IMR-90 (cell line): Measurements from ENCODE around the gene CNNM2. TPM values are rescaled to one million over a fixed set of nuclear protein-coding genes. Genes with fewer than 3 reads are reported as not detected.

Source experiments
- ATAC-seq: fragments of 200-7000 bp; cut with Tn5 transposase; 2 replicates; pipeline ENCODE4 v1.9.1; 2020; ENCODE audit warnings: low read depth, mild to moderate bottlenecking, moderate library complexity
- BruUV-seq: library from RNA; stranded (reverse); fragments of 400-500 nt; replicated peaks from 2 replicates; lab custom pipeline; 2021; lab: Mats Ljungman, UMichigan
- CTCF ChIA-PET: fragments of 300-600 bp; formaldehyde crosslinking; extraction: SDS; loops from one replicate; lab custom pipeline; 2021; ENCODE audit warnings: antibody characterized with exemption; lab: Yijun Ruan, JAX
- POLR2A ChIA-PET: fragments of 300-600 bp; sonication (Branson Sonifier 250); formaldehyde crosslinking; loops from one replicate; lab custom pipeline; 2022; ENCODE audit warnings: antibody characterized with exemption; ENCODE audit not compliant: unreplicated experiment; lab: Charles Lee
- DNase-seq: peaks from one replicate; pipeline ENCODE4 v3.0.0; 2013
- H2AFZ ChIP-seq: replicated peaks from 2 replicates; pipeline ENCODE3; 2013; ENCODE audit warnings: low read length, mild to moderate bottlenecking; ENCODE audit not compliant: poor library complexity
- H2AK5ac ChIP-seq: 2 replicates; pipeline ENCODE4 v1.6.1; 2013; ENCODE audit warnings: low read depth, low read length, inconsistent platforms
- H2AK9ac ChIP-seq: replicated peaks from 2 replicates; pipeline ENCODE3; 2013; ENCODE audit warnings: mild to moderate bottlenecking, low read depth, low read length, moderate library complexity; ENCODE audit not compliant: poor library complexity
- H2BK120ac ChIP-seq: 2 replicates; pipeline ENCODE4 v1.6.1; 2013; ENCODE audit warnings: low read depth, low read length, inconsistent platforms
- H2BK15ac ChIP-seq: 3 replicates; pipeline ENCODE4 v1.6.1; 2013; ENCODE audit warnings: low read depth, low read length, inconsistent platforms
- H2BK20ac ChIP-seq: 2 replicates; pipeline ENCODE4 v1.6.1; 2013; ENCODE audit warnings: low read depth, mild to moderate bottlenecking, inconsistent platforms, low read length, moderate library complexity
- H2BK5ac ChIP-seq: 2 replicates; pipeline ENCODE4 v1.6.1; 2013; ENCODE audit warnings: mild to moderate bottlenecking, low read depth, low read length, inconsistent platforms; ENCODE audit not compliant: poor library complexity, severe bottlenecking
- H3K14ac ChIP-seq: replicated peaks from 2 replicates; pipeline ENCODE4 v1.6.1; 2013; ENCODE audit warnings: low read depth, low read length, inconsistent platforms
- H3K18ac ChIP-seq: 2 replicates; pipeline ENCODE4 v1.6.1; 2013; ENCODE audit warnings: low read depth, low read length, control low read depth
- H3K23ac ChIP-seq: 2 replicates; pipeline ENCODE4 v1.6.1; 2013; ENCODE audit warnings: low read depth, low read length, inconsistent platforms
- H3K27ac ChIP-seq: 2 replicates; pipeline ENCODE4 v1.5.1; 2013; ENCODE audit warnings: mild to moderate bottlenecking, control low read depth, low read length; ENCODE audit not compliant: insufficient read depth
- H3K27me3 ChIP-seq: 2 replicates; pipeline ENCODE4 v1.6.1; 2013; ENCODE audit warnings: low read length; ENCODE audit not compliant: control insufficient read depth, insufficient read depth
- H3K36me3 ChIP-seq: 2 replicates; pipeline ENCODE4 v1.6.1; 2013; ENCODE audit warnings: low read length, mixed read lengths; ENCODE audit not compliant: control insufficient read depth, insufficient read depth
- H3K4ac ChIP-seq: 2 replicates; pipeline ENCODE4 v1.6.1; 2013; ENCODE audit warnings: low read depth, low read length, inconsistent platforms
- H3K4me1 ChIP-seq: 2 replicates; pipeline ENCODE4 v1.6.1; 2013; ENCODE audit warnings: low read length, mixed read lengths; ENCODE audit not compliant: control insufficient read depth, insufficient read depth
- H3K4me2 ChIP-seq: 2 replicates; pipeline ENCODE4 v1.6.1; 2013; ENCODE audit warnings: low read depth, mild to moderate bottlenecking, control low read depth, low read length, moderate library complexity
- H3K4me3 ChIP-seq: 2 replicates; pipeline ENCODE4 v1.5.1; 2013; ENCODE audit warnings: low read depth, mild to moderate bottlenecking, control low read depth, low read length, moderate library complexity; ENCODE audit not compliant: insufficient read depth
- H3K56ac ChIP-seq: 2 replicates; pipeline ENCODE4 v1.6.1; 2013; ENCODE audit warnings: low read length, inconsistent platforms; ENCODE audit not compliant: insufficient read depth; ENCODE audit errors: extremely low read depth
- H3K79me1 ChIP-seq, 2 experiments: 2 replicates each; pipeline ENCODE4 v1.6.1; 2013; ENCODE audit warnings: low read length in 2 of 2, inconsistent platforms in 1 of 2, low read depth in 1 of 2
- H3K9ac ChIP-seq: 2 replicates; pipeline ENCODE4 v1.6.1; 2013; ENCODE audit warnings: low read depth, low read length, control low read depth
- H3K9me1 ChIP-seq: 2 replicates; pipeline ENCODE4 v1.6.1; 2013; ENCODE audit warnings: low read length, inconsistent platforms; ENCODE audit not compliant: insufficient read depth
- H3K9me3 ChIP-seq: 2 replicates; pipeline ENCODE4 v1.6.1; 2013; ENCODE audit warnings: low read length; ENCODE audit not compliant: control insufficient read depth, insufficient read depth
- H4K20me1 ChIP-seq: 2 replicates; pipeline ENCODE4 v1.6.1; 2013; ENCODE audit warnings: low read length, inconsistent platforms; ENCODE audit not compliant: insufficient read depth
- H4K5ac ChIP-seq: 2 replicates; pipeline ENCODE4 v1.6.1; 2013; ENCODE audit warnings: mild to moderate bottlenecking, low read depth, low read length, control low read depth
- H4K8ac ChIP-seq, 2 experiments: 2 replicates each; pipeline ENCODE4 v1.6.1; 2013; ENCODE audit warnings: low read depth in 2 of 2, low read length in 2 of 2, control low read depth in 1 of 2, inconsistent platforms in 1 of 2
- H4K91ac ChIP-seq: 2 replicates; pipeline ENCODE4 v1.6.1; 2013; ENCODE audit warnings: low read depth, low read length, inconsistent platforms; ENCODE audit not compliant: insufficient read depth
- BHLHE40 ChIP-seq: fragments of 150-350 bp; IDR thresholded peaks from 2 replicates; pipeline ENCODE4 v1.6.1; 2016; ENCODE audit warnings: mild to moderate bottlenecking, low read depth, low read length
- CEBPB ChIP-seq: IDR thresholded peaks from 2 replicates; pipeline ENCODE4 v1.6.1; 2012; ENCODE audit warnings: low read depth, low read length, improper control_type of control experiment
- CHD1 ChIP-seq: IDR thresholded peaks from 2 replicates; pipeline ENCODE4 v1.6.1; 2012; ENCODE audit warnings: low read depth, low read length, improper control_type of control experiment
- CTCF ChIP-seq: conservative IDR thresholded peaks from 2 replicates; pipeline ENCODE4 v1.5.1; 2012; ENCODE audit warnings: mild to moderate bottlenecking, low read depth, low read length, improper control_type of control experiment
- ELK1 ChIP-seq: fragments of 150-350 bp; IDR thresholded peaks from 2 replicates; pipeline ENCODE4 v1.6.1; 2016; ENCODE audit warnings: low read depth, mild to moderate bottlenecking, low read length, moderate library complexity, borderline replicate concordance
- FOS ChIP-seq: fragments of 150-350 bp; IDR thresholded peaks from 2 replicates; pipeline ENCODE4 v1.6.1; 2016; ENCODE audit warnings: low read depth, low read length
- MAFK ChIP-seq: IDR thresholded peaks from 2 replicates; pipeline ENCODE4 v1.6.1; 2012; ENCODE audit warnings: low read depth, low read length, improper control_type of control experiment
- MAZ ChIP-seq: IDR thresholded peaks from 2 replicates; pipeline ENCODE4 v1.6.1; 2012; ENCODE audit warnings: low read depth, mild to moderate bottlenecking, low read length, improper control_type of control experiment, moderate library complexity, borderline replicate concordance
- NFE2L2 ChIP-seq: fragments of 150-350 bp; IDR thresholded peaks from 2 replicates; pipeline ENCODE4 v1.6.1; 2016; ENCODE audit warnings: low read depth, mild to moderate bottlenecking, low read length
- POLR2A ChIP-seq: IDR thresholded peaks from 2 replicates; pipeline ENCODE4 v1.6.1; 2012; ENCODE audit warnings: mild to moderate bottlenecking, low read depth, low read length
- RAD21 ChIP-seq: IDR thresholded peaks from 2 replicates; pipeline ENCODE4 v1.6.1; 2012; ENCODE audit warnings: low read length, improper control_type of control experiment
- RFX5 ChIP-seq: IDR thresholded peaks from 2 replicates; pipeline ENCODE4 v1.8.0; 2012; ENCODE audit warnings: low read depth, mild to moderate bottlenecking, low read length, moderate library complexity
- SMC3 ChIP-seq: fragments of 150-350 bp; IDR thresholded peaks from 2 replicates; pipeline ENCODE4 v1.6.1; 2016; ENCODE audit warnings: low read depth, mild to moderate bottlenecking, antibody characterized with exemption, low read length, moderate library complexity
- USF2 ChIP-seq: fragments of 150-350 bp; IDR thresholded peaks from 2 replicates; pipeline ENCODE4 v1.6.1; 2017; ENCODE audit warnings: mild to moderate bottlenecking, antibody characterized with exemption, low read length, low read depth
- WGBS, 2 experiments: methylation state at CpG; one replicate each; pipeline versions ENCODE4 v1.1.5 to v1.1.7; 2013; ENCODE audit warnings: missing lambda C conversion rate in 2 of 2; ENCODE audit not compliant: insufficient read length in 1 of 2; ENCODE audit errors: extremely low coverage in 2 of 2; 5-methylcytosine and 5-hydroxymethylcytosine counted together
- dilution Hi-C: fragments of 300-500 bp; cut with HindIII; formaldehyde crosslinking; loops from one replicate; pipeline ENCODE4 v1.14.3; 2018; ENCODE audit warnings: low sequenced_read_pairs; ENCODE audit not compliant: unreplicated experiment
- in situ Hi-C: fragments of 300-500 bp; cut with MboI; formaldehyde crosslinking; loops from 3 replicates; pipeline ENCODE4 v1.14.3; 2019; ENCODE audit warnings: low sequenced_read_pairs, inconsistent platforms, mixed read lengths
- intact Hi-C: fragments of 100-400 bp; cut with micrococcal nuclease; formaldehyde crosslinking; loops from 2 replicates; pipeline ENCODE4 v1.10.0; 2022
- polyA plus RNA-seq, 3 experiments: library from polyadenylated mRNA; depleted of rRNA; stranded (reverse); fragments of >200 nt; gene quantifications; 2 replicates each; pipeline ENCODE4 v1.2.3, GENCODE V29; 2012; ENCODE audit warnings: low replicate concordance in 1 of 3
- total RNA-seq: library from RNA; depleted of rRNA; stranded (reverse); fragments of >200 nt; gene quantifications from 2 replicates; pipeline ENCODE4 v1.2.3, GENCODE V29; 2012

CNNM2 gene
- total and polyA plus RNA-seq, 2 of the 4 experiments (the other 2 are of a cell fraction), result 4.7 to 5.6 TPM

- H4K8ac ChIP-seq, result no peak overlapping the region
- H3K4ac ChIP-seq, result no peak overlapping the region; the same call in 1 of the 2 replicates
- in situ Hi-C loops, result loop anchor here (10.0 kb wide), 1 partner anchor 332 kb away; no protein-coding TSS in a partner anchor
- ATAC-seq, result no peak
- no peak overlapping the region for H2BK20ac ChIP-seq
- DNase-seq, result no peak
- WGBS, 2 experiments, result 98% methylated on average over 8 of the region's 16 CpGs; no CpG with 5 or more reads in 1 of the 2 experiments
- no TSS peak for BruUV-seq
- peaks cover 7% of the 10 kb centered on the region; the same call in 1 of the 2 replicates for H3K4me1 ChIP-seq
- no peaks in the 10 kb centered on the region for H3K9me3 ChIP-seq
- no peak overlapping the region for H2BK5ac ChIP-seq
- H3K36me3 ChIP-seq, result peaks cover 13% of the 10 kb centered on the region
- H2AFZ ChIP-seq, result no peak overlapping the region
- H4K91ac ChIP-seq, result no peak overlapping the region
- peaks cover 13 to 48% of the 10 kb centered on the region in 2 experiments; a peak in 3 of 4 replicates for H3K79me1 ChIP-seq
- no peak overlapping the region for H2BK120ac ChIP-seq
- POLR2A ChIA-PET, result no interaction called here
- dilution Hi-C loops, result no loop called here
- no peak overlapping the region for H3K27ac ChIP-seq
- no peak overlapping the region for H3K14ac ChIP-seq
- peaks cover 9% of the 10 kb centered on the region; the same call in 1 of the 2 replicates for H3K9me1 ChIP-seq
- CTCF ChIA-PET, result interaction anchor here (0.6 to 1.3 kb wide), 3 partner anchors 12 to 739 kb away, joined by 3 to 4 read pairs (median 3); partner anchors contain the start of gene CNNM2
- H2AK5ac ChIP-seq, result peak overlapping the region; percentile 57
- H4K20me1 ChIP-seq, result 0 out of 2 replicates have a peak, but pooled peaks cover 5% of the 10 kb centered on the region
- no peak overlapping the region for H4K5ac ChIP-seq
- H3K4me3 ChIP-seq, result no peak overlapping the region
- no peak overlapping the region for H3K4me2 ChIP-seq
- H2BK15ac ChIP-seq, result no peak overlapping the region
- no peak overlapping the region for H3K18ac ChIP-seq
- no peak overlapping the region for H3K9ac ChIP-seq
- no peak overlapping the region for H3K23ac ChIP-seq
- no peak overlapping the region for H3K56ac ChIP-seq
- no peak overlapping the region for H2AK9ac ChIP-seq
- intact Hi-C loops, result no loop called here
- H3K27me3 ChIP-seq, result no peaks in the 10 kb centered on the region
- TF ChIP-seq CEBPB (no peak), MAZ (no peak), CTCF (no peak), RFX5 (no peak), USF2 (no peak), MAFK (no peak), NFE2L2 (no peak), SMC3 (no peak), POLR2A (no peak), ELK1 (no peak), FOS (no peak), RAD21 (no peak), CHD1 (no peak), BHLHE40 (no peak)
Observed at GRCh38 chr10:103066141-103067098, 148.3 kb downstream of the CNNM2 start.
